Measurements from ENCODE around the gene TTC17. TPM values are rescaled to one million over a fixed set of nuclear protein-coding genes. Genes with fewer than 3 reads are reported as not detected.
"Not testable (repeated sequence)": the region's sequence is repeated elsewhere in the genome, so short reads cannot be mapped to it uniquely, and the experiment has no call there.

TTC17 gene
- total RNA-seq, 1 donor from 2014 or later = 94.9 TPM

DNA sequence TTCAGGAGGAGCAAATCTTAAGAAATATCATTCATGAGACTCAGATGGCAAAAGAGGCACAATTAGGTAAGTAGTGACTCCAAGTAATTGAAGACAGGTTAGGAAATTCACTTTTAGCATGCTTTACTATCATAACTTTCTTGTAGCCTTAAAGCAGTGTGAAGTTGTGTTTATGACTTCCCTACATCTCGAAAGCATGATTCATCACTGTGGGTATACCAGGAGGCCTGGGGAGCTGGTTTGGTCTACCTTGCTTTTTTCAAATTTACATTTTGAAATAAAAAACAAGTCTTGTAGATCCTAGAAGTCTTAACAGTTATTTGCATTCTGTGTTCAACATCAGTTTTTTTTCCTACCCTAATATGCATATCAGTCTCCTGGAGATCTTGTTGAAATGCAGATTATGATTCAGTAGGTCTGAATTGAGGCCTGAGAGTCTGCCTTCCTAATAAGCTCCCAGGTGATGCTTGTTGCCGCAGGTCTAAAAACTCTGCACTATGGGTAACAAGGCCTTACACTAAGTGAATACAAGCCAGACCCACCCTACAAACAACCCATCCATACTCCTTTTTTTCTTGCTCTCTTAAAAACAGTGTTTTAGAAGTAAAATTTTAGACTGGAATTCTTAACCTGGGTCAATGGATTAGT lies 41.4 kb downstream of the TTC17 start:
- Mint-ChIP-seq H3K9me3 (no peaks in the 10 kb centered on the region), H3K27ac (no peak overlapping the region), H3K36me3 (peaks cover 38% of the 10 kb centered on the region), H3K27me3 (no peaks in the 10 kb centered on the region), H3K4me3 (no peak overlapping the region), H3K4me1 (ENCODE audit: unreplicated experiment) (no peaks in the 10 kb centered on the region)
- TF ChIP-seq, protein P1, sequence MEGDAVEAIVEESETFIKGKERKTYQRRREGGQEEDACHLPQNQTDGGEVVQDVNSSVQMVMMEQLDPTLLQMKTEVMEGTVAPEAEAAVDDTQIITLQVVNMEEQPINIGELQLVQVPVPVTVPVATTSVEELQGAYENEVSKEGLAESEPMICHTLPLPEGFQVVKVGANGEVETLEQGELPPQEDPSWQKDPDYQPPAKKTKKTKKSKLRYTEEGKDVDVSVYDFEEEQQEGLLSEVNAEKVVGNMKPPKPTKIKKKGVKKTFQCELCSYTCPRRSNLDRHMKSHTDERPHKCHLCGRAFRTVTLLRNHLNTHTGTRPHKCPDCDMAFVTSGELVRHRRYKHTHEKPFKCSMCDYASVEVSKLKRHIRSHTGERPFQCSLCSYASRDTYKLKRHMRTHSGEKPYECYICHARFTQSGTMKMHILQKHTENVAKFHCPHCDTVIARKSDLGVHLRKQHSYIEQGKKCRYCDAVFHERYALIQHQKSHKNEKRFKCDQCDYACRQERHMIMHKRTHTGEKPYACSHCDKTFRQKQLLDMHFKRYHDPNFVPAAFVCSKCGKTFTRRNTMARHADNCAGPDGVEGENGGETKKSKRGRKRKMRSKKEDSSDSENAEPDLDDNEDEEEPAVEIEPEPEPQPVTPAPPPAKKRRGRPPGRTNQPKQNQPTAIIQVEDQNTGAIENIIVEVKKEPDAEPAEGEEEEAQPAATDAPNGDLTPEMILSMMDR (conservative IDR thresholded peaks at IDR 0.05) = no peak
- no peak for DNase-seq (ENCODE audit: extremely low spot score, unreplicated experiment)

DNA sequence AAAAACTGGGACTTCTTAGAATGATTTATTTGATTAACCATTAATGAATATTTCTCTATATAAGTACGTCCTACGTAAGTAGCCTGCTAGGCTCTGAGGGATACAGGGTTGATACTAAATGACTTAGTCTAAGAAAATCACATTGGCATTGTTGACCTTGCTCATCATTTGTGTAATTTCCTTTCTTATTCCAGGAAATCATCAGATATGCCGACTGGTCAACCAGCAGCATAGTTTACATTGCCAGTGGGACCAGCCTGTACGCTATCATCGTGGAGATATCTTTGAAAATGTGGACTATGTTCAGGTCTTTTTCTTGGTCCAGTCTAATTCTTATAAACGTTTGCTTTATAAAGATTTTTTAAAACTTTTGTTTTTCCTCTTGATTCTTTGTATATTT lies 42.5 kb downstream of the TTC17 start:
- no peaks in the 10 kb centered on the region for H3K4me1 Mint-ChIP-seq (ENCODE audit: unreplicated experiment)
- no peaks in the 10 kb centered on the region for H3K27me3 Mint-ChIP-seq
- TF ChIP-seq, protein P1 (conservative IDR thresholded peaks at IDR 0.05) = no peak
- H3K9me3 Mint-ChIP-seq = no peaks in the 10 kb centered on the region
- peaks cover 38% of the 10 kb centered on the region for H3K36me3 Mint-ChIP-seq
- DNase-seq (ENCODE audit: extremely low spot score, unreplicated experiment) = no peak
- no peak overlapping the region for H3K27ac Mint-ChIP-seq
- H3K4me3 Mint-ChIP-seq = no peak overlapping the region

DNA sequence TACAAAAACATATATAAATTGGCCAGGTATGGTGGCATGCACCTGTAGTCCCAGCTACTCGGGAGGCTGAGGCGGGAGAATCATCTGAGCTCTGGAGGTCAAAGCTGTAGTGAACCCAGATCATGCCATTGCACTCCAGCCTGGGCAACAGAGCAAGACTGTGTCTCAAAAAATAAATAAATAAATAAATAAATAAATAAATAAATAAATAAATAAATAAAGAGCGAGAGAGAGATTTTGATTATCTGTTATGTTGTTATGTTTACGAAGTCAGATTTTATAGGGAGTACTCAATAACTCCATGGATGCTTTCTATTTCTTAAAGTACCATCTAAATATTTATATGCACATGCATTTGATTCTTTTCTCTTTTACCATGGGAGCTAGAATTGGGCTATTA lies 43.1 kb downstream of the TTC17 start:
- H3K36me3 Mint-ChIP-seq = peaks cover 38% of the 10 kb centered on the region
- not testable (repeated sequence) for H3K27me3 Mint-ChIP-seq; H3K4me1 Mint-ChIP-seq (ENCODE audit: unreplicated experiment); H3K4me3 Mint-ChIP-seq; H3K27ac Mint-ChIP-seq; DNase-seq (ENCODE audit: extremely low spot score, unreplicated experiment); H3K9me3 Mint-ChIP-seq

GRCh38 chr11:43403357-43404231 lies 44.9 kb downstream of the TTC17 start:
- Mint-ChIP-seq H3K27ac (no peak overlapping the region), H3K27me3 (no peaks in the 10 kb centered on the region), H3K4me3 (no peak overlapping the region), H3K9me3 (no peaks in the 10 kb centered on the region), H3K4me1 (ENCODE audit: unreplicated experiment) (no peaks in the 10 kb centered on the region), H3K36me3 (peaks cover 30% of the 10 kb centered on the region)
- DNase-seq (ENCODE audit: extremely low spot score, unreplicated experiment) = no peak
- TF ChIP-seq, protein P1 (conservative IDR thresholded peaks at IDR 0.05) = no peak

DNA sequence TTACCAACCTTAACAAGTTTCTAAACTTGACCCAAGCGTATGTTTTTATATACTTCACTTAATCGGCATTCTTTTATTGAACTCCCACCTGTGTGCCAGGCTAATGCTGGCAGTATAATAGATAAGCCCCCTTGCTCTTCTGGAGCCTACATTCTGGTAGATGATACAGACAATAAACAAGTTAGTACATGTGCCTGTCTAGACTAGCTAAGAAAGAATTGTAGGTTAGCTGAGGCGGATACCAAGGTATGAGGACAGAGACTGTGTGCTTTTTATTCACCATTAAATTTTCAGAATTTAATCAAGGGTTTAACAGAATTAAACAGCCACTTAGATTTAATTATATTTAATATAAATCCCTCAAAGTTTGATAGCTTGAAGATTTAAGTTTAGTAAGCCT lies 45.7 kb downstream of the TTC17 start:
- no peaks in the 10 kb centered on the region for H3K27me3 Mint-ChIP-seq
- no peaks in the 10 kb centered on the region for H3K4me1 Mint-ChIP-seq (ENCODE audit: unreplicated experiment)
- H3K27ac Mint-ChIP-seq = no peak overlapping the region
- no peaks in the 10 kb centered on the region for H3K9me3 Mint-ChIP-seq
- TF ChIP-seq, protein P1 (conservative IDR thresholded peaks at IDR 0.05) = no peak
- peaks cover 30% of the 10 kb centered on the region for H3K36me3 Mint-ChIP-seq
- no peak overlapping the region for H3K4me3 Mint-ChIP-seq
- no peak for DNase-seq (ENCODE audit: extremely low spot score, unreplicated experiment)

GRCh38 chr11:43404836-43405479 lies 46.2 kb downstream of the TTC17 start:
- Mint-ChIP-seq H3K4me1 (ENCODE audit: unreplicated experiment) (no peaks in the 10 kb centered on the region), H3K4me3 (no peak overlapping the region), H3K27me3 (no peaks in the 10 kb centered on the region), H3K9me3 (no peaks in the 10 kb centered on the region), H3K27ac (no peak overlapping the region), H3K36me3 (peaks cover 30% of the 10 kb centered on the region)
- TF ChIP-seq, protein P1 (conservative IDR thresholded peaks at IDR 0.05) = no peak
- no peak for DNase-seq (ENCODE audit: extremely low spot score, unreplicated experiment)
